GM13976 (cell line): Measurements from ENCODE around the gene FRS3.

ENCODE experiments used
- DNase-seq: peaks from one replicate; pipeline ENCODE4 v3.0.0; 2012; ENCODE audit warnings: low spot score
- CTCF ChIP-seq: IDR thresholded peaks from 2 replicates; pipeline ENCODE4 v1.5.1; 2012; ENCODE audit warnings: borderline replicate concordance, mild to moderate bottlenecking; ENCODE audit not compliant: insufficient read depth; ENCODE audit errors: extremely low read depth, missing control alignments, control extremely low read depth
- in situ Hi-C: fragments of 300-500 bp; cut with MboI; formaldehyde crosslinking; loops from one replicate; pipeline ENCODE4 v1.12.0; 2022; ENCODE audit warnings: low sequenced_read_pairs, mixed read lengths, inconsistent platforms; ENCODE audit not compliant: unreplicated experiment

Gene FRS3

GRCh38 chr6:41755895-41756294 is 23.8 kb downstream of the FRS3 start:
- DNase-seq: no peak
- in situ Hi-C loops: loop anchor here (10.0 kb wide), 1 partner anchor 151 kb away; no protein-coding TSS in a partner anchor
- TF ChIP-seq CTCF: no peak

GRCh38 chr6:41750374-41750773 is 29.3 kb downstream of the FRS3 start:
- no peak for TF ChIP-seq CTCF
- DNase-seq: no peak
- in situ Hi-C loops: loop anchor here (10.0 kb wide), 1 partner anchor 146 kb away; no protein-coding TSS in a partner anchor

GRCh38 chr6:41748542-41748941 is 31.2 kb downstream of the FRS3 start:
- TF ChIP-seq CTCF: no peak
- in situ Hi-C loops: no loop called here
- DNase-seq: no peak

GRCh38 chr6:41748102-41748477 is 31.6 kb downstream of the FRS3 start:
- no peak for TF ChIP-seq CTCF
- no peak for DNase-seq
- in situ Hi-C loops: no loop called here

GRCh38 chr6:41747256-41748101 is 32.2 kb downstream of the FRS3 start, which contains the start of gene PGC:
TSS of gene PGC (minus strand) at chr6:41747397. CDS start at chr6:41747334, 63 bp downstream.
- no peak for TF ChIP-seq CTCF
- no peak for DNase-seq
- in situ Hi-C loops: no loop called here

GRCh38 chr6:41746107-41746506 is 33.6 kb downstream of the FRS3 start:
- TF ChIP-seq CTCF: no peak
- no peak for DNase-seq
- in situ Hi-C loops: no loop called here

- DNase-seq: no peak
- TF ChIP-seq CTCF: no peak
- in situ Hi-C loops: no loop called here
These were observed 35.4 kb downstream of the FRS3 start for GRCh38 chr6:41744236-41744787.
